GM12864 (cell line): ENCODE measurements around the gene AKAP13.

Source experiments
- DNase-seq: peaks from one replicate; pipeline ENCODE4 v3.0.0-alpha.2; 2011; ENCODE audit warnings: low read depth
- H3K4me3 ChIP-seq: 2 replicates; pipeline ENCODE4 v1.5.1; 2011; ENCODE audit warnings: mild to moderate bottlenecking, low read depth, low read length, control low read depth
- CTCF ChIP-seq: IDR thresholded peaks from 2 replicates; pipeline ENCODE4 v1.5.1; 2011; ENCODE audit warnings: low read depth, mild to moderate bottlenecking, moderate library complexity, low read length, control low read depth, inconsistent platforms; ENCODE audit errors: missing control alignments

AKAP13 gene

DNA sequence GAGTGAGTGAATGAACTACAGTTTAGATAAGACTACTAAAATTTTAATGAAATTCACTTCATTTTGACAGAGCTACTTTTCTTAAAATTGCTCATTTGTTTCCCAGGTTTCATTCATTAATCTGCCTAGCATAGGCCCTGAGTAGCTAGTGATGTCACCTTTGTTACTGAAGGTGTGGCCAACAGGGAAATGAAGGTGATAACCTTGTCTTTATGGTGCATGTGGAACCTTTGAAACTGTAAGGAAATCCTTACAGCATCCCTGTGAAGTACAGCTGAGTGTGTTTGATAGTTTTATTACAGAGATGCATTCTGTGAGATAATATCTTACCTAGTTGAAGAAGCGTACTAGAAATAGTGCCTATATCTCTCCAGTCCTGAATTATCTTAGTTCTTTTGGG lies 112.9 kb downstream of the AKAP13 start:
- DNase-seq: no peak
- H3K4me3 ChIP-seq: no peak overlapping the region
- no peak for TF ChIP-seq CTCF

DNA sequence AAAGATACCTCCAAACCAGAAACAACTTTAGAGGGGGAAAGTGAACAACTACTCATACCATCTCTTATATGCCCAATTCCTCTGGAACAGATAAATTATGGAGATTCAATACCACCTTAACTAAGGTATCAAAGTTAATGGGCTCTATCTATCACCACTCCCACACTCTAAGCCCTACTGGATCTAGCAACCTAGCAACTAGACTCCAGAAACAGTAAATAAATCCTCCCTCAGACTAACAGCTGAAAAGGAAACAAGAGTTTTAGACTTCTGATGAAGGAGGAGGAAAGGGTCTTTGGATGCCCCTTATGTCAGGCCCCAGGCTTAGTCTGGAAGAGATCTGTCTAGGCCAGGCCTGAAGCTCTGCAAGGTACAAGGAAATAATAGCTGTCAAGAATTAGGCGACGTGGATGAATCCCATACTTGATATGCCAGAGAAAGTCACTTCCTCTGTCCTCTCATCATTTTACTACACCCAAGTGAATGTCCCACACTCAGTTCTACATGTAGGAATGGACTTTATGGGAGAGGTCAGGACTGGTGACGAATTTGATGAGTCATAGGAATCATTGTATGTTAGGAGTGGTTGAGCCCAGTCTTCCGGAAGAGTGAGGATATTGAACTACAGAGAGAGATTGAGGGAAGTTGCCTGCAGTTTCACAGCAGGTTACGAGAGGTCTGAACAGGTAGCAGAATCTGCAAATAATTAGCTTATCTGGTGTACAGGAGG lies 113.8 kb downstream of the AKAP13 start:
- DNase-seq: no peak
- TF ChIP-seq CTCF: no peak
- no peak overlapping the region for H3K4me3 ChIP-seq

DNA sequence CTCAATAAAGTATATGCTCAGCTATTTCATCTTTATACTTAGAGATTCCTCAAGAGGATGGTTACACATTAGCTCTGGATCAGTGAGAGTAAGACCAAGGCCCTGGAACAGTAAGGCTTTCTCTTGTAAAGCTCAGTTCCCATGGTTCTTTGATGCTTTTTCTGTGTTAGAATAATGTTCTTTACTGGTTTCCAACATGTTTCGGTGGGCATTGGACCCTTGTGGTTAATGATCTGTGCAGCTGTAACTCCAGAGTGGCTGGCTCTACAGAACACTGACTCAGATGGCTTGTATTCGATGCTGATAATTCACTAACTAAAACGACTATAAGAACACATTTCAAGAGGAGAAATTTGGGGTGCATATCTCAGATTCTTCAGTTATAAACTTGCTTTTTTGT lies 114.7 kb downstream of the AKAP13 start:
- DNase-seq: no peak
- no peak for TF ChIP-seq CTCF
- H3K4me3 ChIP-seq: no peak overlapping the region

DNA sequence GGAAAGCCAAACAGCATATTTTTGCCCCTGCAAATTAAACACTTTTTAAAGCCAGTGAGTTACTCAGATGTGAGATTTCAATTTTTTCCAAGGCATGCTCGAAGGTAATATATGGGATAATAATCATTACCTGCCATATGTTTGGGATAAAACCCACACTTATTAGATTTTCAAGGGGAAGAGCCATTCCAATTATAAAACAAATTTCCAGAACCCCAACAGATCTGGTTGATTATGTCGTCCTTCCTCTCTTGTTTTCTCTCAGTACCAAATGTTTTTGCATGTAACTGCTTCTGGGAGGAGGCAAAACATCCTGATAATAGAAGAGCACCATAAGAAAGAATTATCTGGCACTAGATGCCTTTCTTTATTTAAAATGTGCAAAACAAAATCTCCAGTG lies 115.1 kb downstream of the AKAP13 start:
- H3K4me3 ChIP-seq: no peak overlapping the region
- no peak for DNase-seq
- no peak for TF ChIP-seq CTCF

DNA sequence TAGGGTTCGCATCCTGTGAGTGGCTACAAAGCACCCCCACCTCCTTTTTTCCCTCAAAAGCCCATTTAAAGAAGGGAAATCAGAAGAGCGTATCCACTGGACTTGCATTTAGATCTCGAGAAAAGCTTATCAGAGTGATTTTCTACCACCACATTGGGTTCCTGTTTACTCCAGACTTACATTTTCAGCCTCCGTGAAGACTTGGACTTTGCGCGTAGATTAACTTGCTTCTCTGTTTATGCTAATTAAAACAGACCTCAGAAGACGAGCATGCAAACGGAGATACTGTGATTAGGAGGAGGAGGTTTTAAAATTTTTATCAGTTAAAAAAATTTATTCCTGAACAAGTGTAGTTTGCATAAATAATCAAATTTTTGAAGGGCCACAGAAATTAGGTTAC lies 115.7 kb downstream of the AKAP13 start:
- H3K4me3 ChIP-seq: no peak overlapping the region
- no peak for DNase-seq
- no peak for TF ChIP-seq CTCF

GRCh38 chr15:85496551-85497171 lies 116.3 kb downstream of the AKAP13 start:
- no peak overlapping the region for H3K4me3 ChIP-seq
- DNase-seq: no peak
- no peak for TF ChIP-seq CTCF

GRCh38 chr15:85497172-85497569 lies 116.8 kb downstream of the AKAP13 start:
- DNase-seq: no peak
- no peak for TF ChIP-seq CTCF
- H3K4me3 ChIP-seq: no peak overlapping the region
